H1 (cell line): ENCODE results near the gene P2RX6. TPM values are rescaled to one million over a fixed set of nuclear protein-coding genes. Genes with fewer than 3 reads are reported as not detected.

ENCODE experiments used
- CTCF ChIA-PET: fragments of 300-600 bp; sonication (Branson Sonifier 250); formaldehyde crosslinking; loops from one replicate; lab custom pipeline; 2021; ENCODE audit not compliant: partially characterized antibody; lab: Charles Lee
- POLR2A ChIA-PET: fragments of 300-600 bp; sonication (Branson Sonifier 250); formaldehyde crosslinking; loops from one replicate; lab custom pipeline; 2021; ENCODE audit warnings: inconsistent platforms; ENCODE audit not compliant: partially characterized antibody; lab: Charles Lee
- DNase-seq, 2 experiments: peaks; one replicate each; pipeline versions ENCODE4 v3.0.0 to v3.0.0-alpha.2; 2010 to 2022; ENCODE audit warnings: low spot score in 2 of 2, low read depth in 1 of 2, mixed read lengths in 1 of 2
- FAIRE-seq: peaks from 2 replicates; lab custom pipeline; 2011; peaks lifted over from hg19 to GRCh38; lab: Jason Lieb, UNC
- H2AFZ ChIP-seq: 2 replicates; pipeline ENCODE4 v1.8.1; 2012; ENCODE audit warnings: low read length, inconsistent platforms
- H2AK5ac ChIP-seq: 2 replicates; pipeline ENCODE4 v1.6.1; 2013; ENCODE audit warnings: low read depth, low read length
- H2BK120ac ChIP-seq: replicated peaks from 2 replicates; pipeline ENCODE3; 2013; ENCODE audit warnings: low read depth, low read length, inconsistent platforms
- H2BK12ac ChIP-seq: 2 replicates; pipeline ENCODE4 v1.6.1; 2013; ENCODE audit warnings: low read depth, low read length
- H2BK15ac ChIP-seq: 2 replicates; pipeline ENCODE4 v1.6.1; 2013; ENCODE audit warnings: low read length
- H2BK20ac ChIP-seq: 2 replicates; pipeline ENCODE4 v1.6.1; 2013; ENCODE audit warnings: low read length
- H2BK5ac ChIP-seq: 2 replicates; pipeline ENCODE4 v1.6.1; 2013; ENCODE audit warnings: low read depth, low read length
- H3K14ac ChIP-seq: 2 replicates; pipeline ENCODE4 v1.6.1; 2013; ENCODE audit warnings: inconsistent platforms; ENCODE audit not compliant: insufficient read length
- H3K18ac ChIP-seq: 2 replicates; pipeline ENCODE4 v1.6.1; 2013; ENCODE audit warnings: low read length; ENCODE audit errors: extremely low read depth
- H3K23ac ChIP-seq: 2 replicates; pipeline ENCODE4 v1.6.1; 2013; ENCODE audit warnings: inconsistent platforms; ENCODE audit not compliant: insufficient read length
- H3K23me2 ChIP-seq: 2 replicates; pipeline ENCODE4 v1.6.1; 2013; ENCODE audit warnings: low read depth, low read length
- H3K27ac ChIP-seq: 2 replicates; pipeline ENCODE4 v1.6.1; 2011; ENCODE audit warnings: low read depth, low read length, inconsistent platforms
- H3K27me3 ChIP-seq, 4 experiments: replicated peaks in 1 of 4; 1 replicate in 1 of 4; 2 replicates in 3 of 4; pipeline versions ENCODE4 v1.6.1 to v1.8.1; 2011 to 2013; ENCODE audit warnings: low read length in 3 of 4, mild to moderate bottlenecking in 3 of 4, inconsistent platforms in 2 of 4, mixed read lengths in 2 of 4, moderate library complexity in 1 of 4; ENCODE audit not compliant: control insufficient read depth in 3 of 4, insufficient read depth in 3 of 4; ENCODE audit errors: extremely low read depth in 1 of 4
- H3K36me3 ChIP-seq, 4 experiments: 2 replicates each; pipeline versions ENCODE4 v1.6.1 to v1.8.1; 2011 to 2013; ENCODE audit warnings: mild to moderate bottlenecking in 4 of 4, low read length in 3 of 4, moderate library complexity in 2 of 4, control low read depth in 1 of 4, inconsistent platforms in 1 of 4; ENCODE audit not compliant: insufficient read depth in 4 of 4, control insufficient read depth in 2 of 4
- H3K4ac ChIP-seq: replicated peaks from 2 replicates; pipeline ENCODE3; 2013; ENCODE audit warnings: low read length, low read depth, mixed read lengths, inconsistent platforms; ENCODE audit not compliant: insufficient read length
- H3K4me1 ChIP-seq, 4 experiments: replicated peaks in 1 of 4; 1 replicate in 1 of 4; 2 replicates in 3 of 4; pipeline versions ENCODE4 v1.6.1 to v1.8.1; 2011 to 2013; ENCODE audit warnings: low read length in 3 of 4, inconsistent platforms in 2 of 4, mixed read lengths in 1 of 4; ENCODE audit not compliant: insufficient read depth in 4 of 4, control insufficient read depth in 3 of 4
- H3K4me2 ChIP-seq, 2 experiments: 2 replicates each; pipeline versions ENCODE4 v1.6.1 to v1.8.1; 2011 to 2013; ENCODE audit warnings: low read depth in 2 of 2, low read length in 2 of 2, control low read depth in 1 of 2, inconsistent platforms in 1 of 2, mild to moderate bottlenecking in 1 of 2; ENCODE audit not compliant: insufficient read depth in 1 of 2
- H3K4me3 ChIP-seq, 4 experiments: fragments of 200-600, 300-600 bp in 1 of 4; sonication (generic), shearing (Covaris generic), sonication (Bioruptor Twin) in 1 of 4; 2 replicates each; pipeline versions ENCODE4 v1.5.1 to v1.8.1; 2011 to 2016; ENCODE audit warnings: low read length in 4 of 4, low read depth in 3 of 4, control low read depth in 2 of 4, inconsistent platforms in 2 of 4, mild to moderate bottlenecking in 2 of 4, mixed read lengths in 1 of 4, moderate library complexity in 1 of 4; ENCODE audit not compliant: insufficient read depth in 2 of 4; ENCODE audit errors: extremely low read depth in 1 of 4
- H3K56ac ChIP-seq: replicated peaks from 2 replicates; pipeline ENCODE3; 2013; ENCODE audit warnings: low read depth, mild to moderate bottlenecking, mixed read lengths, low read length, inconsistent platforms; ENCODE audit not compliant: insufficient read length
- H3K79me1 ChIP-seq: 2 replicates; pipeline ENCODE4 v1.6.1; 2013; ENCODE audit warnings: low read depth, low read length, control low read depth
- H3K79me2 ChIP-seq, 2 experiments: 2 replicates each; pipeline versions ENCODE4 v1.6.1 to v1.8.1; 2012 to 2013; ENCODE audit warnings: low read length in 2 of 2, mild to moderate bottlenecking in 2 of 2, inconsistent platforms in 1 of 2; ENCODE audit not compliant: insufficient read depth in 2 of 2, control insufficient read depth in 1 of 2
- H3K9ac ChIP-seq, 4 experiments: replicated peaks in 1 of 4; 1 replicate in 1 of 4; 2 replicates in 3 of 4; pipeline versions ENCODE4 v1.6.1 to v1.8.1; 2011 to 2013; ENCODE audit warnings: low read depth in 3 of 4, low read length in 3 of 4, control low read depth in 2 of 4, mild to moderate bottlenecking in 2 of 4, moderate library complexity in 2 of 4, inconsistent platforms in 1 of 4; ENCODE audit errors: extremely low read depth in 1 of 4
- H3K9me3 ChIP-seq, 2 experiments: 2 replicates each; pipeline versions ENCODE4 v1.6.1 to v1.8.1; 2012 to 2013; ENCODE audit warnings: mild to moderate bottlenecking in 2 of 2, moderate library complexity in 2 of 2, control low read depth in 1 of 2, inconsistent platforms in 1 of 2, low read depth in 1 of 2, low read length in 1 of 2, mixed read lengths in 1 of 2; ENCODE audit not compliant: insufficient read depth in 2 of 2
- H4K20me1 ChIP-seq, 2 experiments: replicated peaks in 1 of 2; 2 replicates each; pipeline versions ENCODE3 to v1.8.1; 2011 to 2013; ENCODE audit warnings: inconsistent platforms in 2 of 2, low read length in 2 of 2, mild to moderate bottlenecking in 1 of 2; ENCODE audit not compliant: insufficient read depth in 2 of 2, control insufficient read depth in 1 of 2
- H4K5ac ChIP-seq: 2 replicates; pipeline ENCODE4 v1.6.1; 2013; ENCODE audit warnings: low read length, low read depth, mixed read lengths, inconsistent platforms; ENCODE audit not compliant: insufficient read length
- H4K8ac ChIP-seq: 2 replicates; pipeline ENCODE4 v1.8.0; 2013; ENCODE audit warnings: mild to moderate bottlenecking, moderate library complexity, low read length, inconsistent platforms; ENCODE audit not compliant: insufficient read depth; ENCODE audit errors: extremely low read depth
- H4K91ac ChIP-seq: replicated peaks from 2 replicates; pipeline ENCODE3; 2013; ENCODE audit warnings: low read length, mixed read lengths, inconsistent platforms; ENCODE audit not compliant: insufficient read length
- TAF1 ChIP-seq: IDR thresholded peaks from 2 replicates; pipeline ENCODE4 v1.6.1; 2011; ENCODE audit warnings: mild to moderate bottlenecking, low read depth, low read length
- YY1 ChIP-seq: IDR thresholded peaks from 2 replicates; pipeline ENCODE4 v1.6.1; 2011; ENCODE audit warnings: low read depth, mild to moderate bottlenecking, low read length
- WGBS, 2 experiments: shearing (Covaris generic) in 1 of 2; methylation state at CpG; one replicate each; pipeline versions ENCODE4 v1.1.6 to v1.1.7; 2013 to 2015; ENCODE audit warnings: low lambda C conversion rate in 2 of 2, mixed read lengths in 2 of 2, inconsistent platforms in 1 of 2, low coverage in 1 of 2, missing lambda C conversion rate in 1 of 2; ENCODE audit not compliant: insufficient replicate concordance in 2 of 2, insufficient coverage in 1 of 2, insufficient read length in 1 of 2; ENCODE audit errors: extremely low coverage in 1 of 2, missing lambda C conversion rate in 1 of 2; 5-methylcytosine and 5-hydroxymethylcytosine counted together
- polyA plus RNA-seq, 7 experiments: library from polyadenylated mRNA; depleted of rRNA in 3 of 7; stranded (reverse) in 5 of 7; unstranded in 2 of 7; fragments of >200 nt in 5 of 7; fragments of 200-250 nt in 2 of 7; gene quantifications; 1 replicate in 5 of 7; 2 replicates in 1 of 7; 4 replicates in 1 of 7; pipeline versions ENCODE4 v1.2.1 to v1.2.3, GENCODE V29; 2011 to 2013; ENCODE audit warnings: missing spikeins in 2 of 7, mixed read lengths in 2 of 7
- total RNA-seq: library from RNA; stranded (reverse); fragmentation: NEBNext Ultra II Directional; extraction: Animal tissue kit (Norgen Biotek cat#: 25700); gene quantifications from 2 replicates; pipeline ENCODE4 v1.2.1, GENCODE V29; 2021

Gene P2RX6
- total and polyA plus RNA-seq, 2 of the 8 experiments (the other 6 are each of a cell fraction or from before 2014, with no cell fraction given) = 0.09 TPM; not detected in 1

DNA sequence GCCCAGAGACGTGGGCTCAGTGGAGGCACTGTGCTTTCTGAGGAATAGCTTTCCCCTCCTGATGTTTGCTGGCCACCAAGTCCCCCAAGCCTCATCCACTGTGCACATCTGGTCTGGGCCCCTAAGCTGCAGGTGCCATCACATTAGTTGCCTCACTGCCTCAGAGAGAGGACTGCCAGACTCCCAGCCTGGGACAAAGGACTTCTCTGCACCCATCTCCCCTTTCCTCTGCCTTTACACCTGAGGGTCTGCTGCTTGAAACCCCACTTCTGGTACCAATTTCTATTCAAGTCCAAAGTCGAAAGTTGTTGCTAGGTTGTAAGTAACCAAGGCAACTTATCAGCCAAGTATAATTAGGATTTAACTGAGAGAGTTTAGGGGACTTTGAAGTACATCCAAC, 36.5 kb upstream of the P2RX6 start:
- Histone ChIP-seq H3K4me1 (peaks cover 5 to 25% (median 8%) of the 10 kb centered on the region in 4 experiments; a peak in 6 of 7 replicates), H3K18ac (no peak overlapping the region), H3K4ac (peak overlapping the region; percentile 27), H3K14ac (no peak overlapping the region), H3K79me1 (no peaks in the 10 kb centered on the region), H4K20me1 (peaks cover 1 to 2% of the 10 kb centered on the region in 2 experiments), H3K79me2 (no peaks in the 10 kb centered on the region), H3K4me3 (no peak overlapping the region; a peak in 1 of 8 replicates), H2BK5ac (no peak overlapping the region), H2AK5ac (no peak overlapping the region), H2BK15ac (no peak overlapping the region), H4K8ac (no peak overlapping the region), H3K27me3 (peaks cover 0 to 14% (median 8%) of the 10 kb centered on the region in 4 experiments; a peak in 5 of 7 replicates), H3K9ac (no peak overlapping the region), H4K91ac (no peak overlapping the region), H3K23me2 (peaks cover 8% of the 10 kb centered on the region), H2BK12ac (no peak overlapping the region), H2BK20ac (no peak overlapping the region), H3K27ac (no peak overlapping the region), H2AFZ (no peak overlapping the region), H4K5ac (no peak overlapping the region), H3K23ac (no peak overlapping the region), H3K9me3 (peaks cover 11 to 17% of the 10 kb centered on the region in 2 experiments), H2BK120ac (no peak overlapping the region), H3K56ac (no peak overlapping the region), H3K36me3 (no peaks in the 10 kb centered on the region), H3K4me2 (no peak overlapping the region; a peak in 1 of 4 replicates)
- FAIRE-seq (no peak), DNase-seq (no peak)
- WGBS, 2 experiments = 76% methylated on average over 2 of the region's 2 CpGs; no CpG with 5 or more reads in 1 of the 2 experiments
- CTCF ChIA-PET = interaction anchor here (0.8 to 2.5 kb wide), 3 partner anchors 10 to 20 kb away, joined by 4 to 10 read pairs (median 4); no protein-coding TSS in a partner anchor
- POLR2A ChIA-PET = interaction anchor here (1.2 to 2.1 kb wide), 3 partner anchors 10 to 24 kb away, joined by 4 to 15 read pairs (median 4); partner anchors contain the start of genes AIFM3 and THAP7
- TF ChIP-seq TAF1 (no peak), YY1 (no peak)
